Keratinocyte (primary cell): ENCODE results near the gene IL15RA.

Experiments used
- EZH2 ChIP-seq: IDR thresholded peaks from one replicate; pipeline ENCODE4 v1.6.1; 2012; ENCODE audit warnings: inconsistent platforms, mild to moderate bottlenecking, low read length, moderate library complexity
- TF ChIP-seq, protein P1 (sequence below), 3 experiments: IDR thresholded peaks in 1 of 3; conservative IDR thresholded peaks in 1 of 3; optimal IDR thresholded peaks in 1 of 3; 2 replicates in 2 of 3; 3 replicates in 1 of 3; pipeline versions ENCODE3 to v1.5.1; 2011; ENCODE audit warnings: low read length in 3 of 3, mild to moderate bottlenecking in 3 of 3, moderate library complexity in 2 of 3, control low read depth in 1 of 3, inconsistent platforms in 1 of 3; ENCODE audit not compliant: insufficient read depth in 2 of 3; ENCODE audit errors: extremely low read depth in 1 of 3

GRCh38 chr10:5947471-5948207 lies 29.7 kb downstream of the IL15RA start:
- TF ChIP-seq, protein P1, sequence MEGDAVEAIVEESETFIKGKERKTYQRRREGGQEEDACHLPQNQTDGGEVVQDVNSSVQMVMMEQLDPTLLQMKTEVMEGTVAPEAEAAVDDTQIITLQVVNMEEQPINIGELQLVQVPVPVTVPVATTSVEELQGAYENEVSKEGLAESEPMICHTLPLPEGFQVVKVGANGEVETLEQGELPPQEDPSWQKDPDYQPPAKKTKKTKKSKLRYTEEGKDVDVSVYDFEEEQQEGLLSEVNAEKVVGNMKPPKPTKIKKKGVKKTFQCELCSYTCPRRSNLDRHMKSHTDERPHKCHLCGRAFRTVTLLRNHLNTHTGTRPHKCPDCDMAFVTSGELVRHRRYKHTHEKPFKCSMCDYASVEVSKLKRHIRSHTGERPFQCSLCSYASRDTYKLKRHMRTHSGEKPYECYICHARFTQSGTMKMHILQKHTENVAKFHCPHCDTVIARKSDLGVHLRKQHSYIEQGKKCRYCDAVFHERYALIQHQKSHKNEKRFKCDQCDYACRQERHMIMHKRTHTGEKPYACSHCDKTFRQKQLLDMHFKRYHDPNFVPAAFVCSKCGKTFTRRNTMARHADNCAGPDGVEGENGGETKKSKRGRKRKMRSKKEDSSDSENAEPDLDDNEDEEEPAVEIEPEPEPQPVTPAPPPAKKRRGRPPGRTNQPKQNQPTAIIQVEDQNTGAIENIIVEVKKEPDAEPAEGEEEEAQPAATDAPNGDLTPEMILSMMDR (optimal IDR thresholded peaks at IDR 0.05 in 1 of 3, IDR thresholded peaks at IDR 0.05 in 1 of 3, conservative IDR thresholded peaks at IDR 0.05 in 1 of 3; ENCODE audit: extremely low read depth in 1 of 3, insufficient read depth in 2 of 3, low read length in 3 of 3) = no peak
- TF ChIP-seq EZH2 = no peak
